GM19025 (cell line): ENCODE measurements around the gene EIF4G3.
"Not testable (repeated sequence)": the region's sequence is repeated elsewhere in the genome, so short reads cannot be mapped to it uniquely, and the experiment has no call there.

ENCODE experiments used
- ATAC-seq: cut with Tn5 transposase; IDR thresholded peaks from one replicate; pipeline ENCODE4 v1.9.1; 2021; ENCODE audit warnings: mild to moderate bottlenecking, low read depth, moderate library complexity; ENCODE audit not compliant: unreplicated experiment

EIF4G3 gene

GRCh38 chr1:21089299-21089698 lies 87.4 kb downstream of the EIF4G3 start:
- ATAC-seq, result no peak

- no peak for ATAC-seq
Observed at GRCh38 chr1:21084111-21084810, 92.4 kb downstream of the EIF4G3 start.

- ATAC-seq, result no peak
Observed at GRCh38 chr1:21082073-21082472, 94.6 kb downstream of the EIF4G3 start.

GRCh38 chr1:21077085-21077484 lies 99.6 kb downstream of the EIF4G3 start:
- ATAC-seq, result no peak

- ATAC-seq, result no peak
Observed at GRCh38 chr1:21072721-21073120, 104.0 kb downstream of the EIF4G3 start.

GRCh38 chr1:21069549-21069948 lies 107.1 kb downstream of the EIF4G3 start:
- ATAC-seq, result no peak

- no peak for ATAC-seq
Observed at GRCh38 chr1:21068937-21069336, 107.8 kb downstream of the EIF4G3 start.

- ATAC-seq, result no peak
Observed at GRCh38 chr1:21067551-21068227, 109.0 kb downstream of the EIF4G3 start.

GRCh38 chr1:21066356-21067012 lies 110.2 kb downstream of the EIF4G3 start:
- no peak for ATAC-seq

- ATAC-seq, result no peak
Observed at GRCh38 chr1:21065851-21066250, 110.8 kb downstream of the EIF4G3 start.

- ATAC-seq, result no peak
Observed at GRCh38 chr1:21064057-21064456, 112.6 kb downstream of the EIF4G3 start.

- no peak for ATAC-seq
Observed at GRCh38 chr1:21060523-21060922, 116.2 kb downstream of the EIF4G3 start.

- ATAC-seq, result no peak
Observed at GRCh38 chr1:21059021-21059420, 117.7 kb downstream of the EIF4G3 start.

- ATAC-seq, result no peak
Observed at GRCh38 chr1:21058035-21058793, 118.5 kb downstream of the EIF4G3 start.

- not testable (repeated sequence) for ATAC-seq
Observed at GRCh38 chr1:21053189-21053928, 123.3 kb downstream of the EIF4G3 start.

- ATAC-seq, result no peak
Observed at GRCh38 chr1:21052034-21052433, 124.7 kb downstream of the EIF4G3 start.

GRCh38 chr1:21051177-21051825 lies 125.4 kb downstream of the EIF4G3 start:
- ATAC-seq, result no peak

- no peak for ATAC-seq
Observed at GRCh38 chr1:21050031-21050430, 126.7 kb downstream of the EIF4G3 start.

GRCh38 chr1:21048462-21048861 lies 128.2 kb downstream of the EIF4G3 start:
- no peak for ATAC-seq

GRCh38 chr1:21046132-21046531 lies 130.6 kb downstream of the EIF4G3 start:
- ATAC-seq, result no peak
